ENCODE results near the gene BROX.

- TF ChIP-seq, protein P1, sequence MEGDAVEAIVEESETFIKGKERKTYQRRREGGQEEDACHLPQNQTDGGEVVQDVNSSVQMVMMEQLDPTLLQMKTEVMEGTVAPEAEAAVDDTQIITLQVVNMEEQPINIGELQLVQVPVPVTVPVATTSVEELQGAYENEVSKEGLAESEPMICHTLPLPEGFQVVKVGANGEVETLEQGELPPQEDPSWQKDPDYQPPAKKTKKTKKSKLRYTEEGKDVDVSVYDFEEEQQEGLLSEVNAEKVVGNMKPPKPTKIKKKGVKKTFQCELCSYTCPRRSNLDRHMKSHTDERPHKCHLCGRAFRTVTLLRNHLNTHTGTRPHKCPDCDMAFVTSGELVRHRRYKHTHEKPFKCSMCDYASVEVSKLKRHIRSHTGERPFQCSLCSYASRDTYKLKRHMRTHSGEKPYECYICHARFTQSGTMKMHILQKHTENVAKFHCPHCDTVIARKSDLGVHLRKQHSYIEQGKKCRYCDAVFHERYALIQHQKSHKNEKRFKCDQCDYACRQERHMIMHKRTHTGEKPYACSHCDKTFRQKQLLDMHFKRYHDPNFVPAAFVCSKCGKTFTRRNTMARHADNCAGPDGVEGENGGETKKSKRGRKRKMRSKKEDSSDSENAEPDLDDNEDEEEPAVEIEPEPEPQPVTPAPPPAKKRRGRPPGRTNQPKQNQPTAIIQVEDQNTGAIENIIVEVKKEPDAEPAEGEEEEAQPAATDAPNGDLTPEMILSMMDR (IDR thresholded peaks at IDR 0.05; ENCODE audit: low read depth, low read length, missing input control): no peak
- no peak for TF ChIP-seq ZBTB33 (IDR thresholded peaks at IDR 0.05)
- TF ChIP-seq, protein P2, sequence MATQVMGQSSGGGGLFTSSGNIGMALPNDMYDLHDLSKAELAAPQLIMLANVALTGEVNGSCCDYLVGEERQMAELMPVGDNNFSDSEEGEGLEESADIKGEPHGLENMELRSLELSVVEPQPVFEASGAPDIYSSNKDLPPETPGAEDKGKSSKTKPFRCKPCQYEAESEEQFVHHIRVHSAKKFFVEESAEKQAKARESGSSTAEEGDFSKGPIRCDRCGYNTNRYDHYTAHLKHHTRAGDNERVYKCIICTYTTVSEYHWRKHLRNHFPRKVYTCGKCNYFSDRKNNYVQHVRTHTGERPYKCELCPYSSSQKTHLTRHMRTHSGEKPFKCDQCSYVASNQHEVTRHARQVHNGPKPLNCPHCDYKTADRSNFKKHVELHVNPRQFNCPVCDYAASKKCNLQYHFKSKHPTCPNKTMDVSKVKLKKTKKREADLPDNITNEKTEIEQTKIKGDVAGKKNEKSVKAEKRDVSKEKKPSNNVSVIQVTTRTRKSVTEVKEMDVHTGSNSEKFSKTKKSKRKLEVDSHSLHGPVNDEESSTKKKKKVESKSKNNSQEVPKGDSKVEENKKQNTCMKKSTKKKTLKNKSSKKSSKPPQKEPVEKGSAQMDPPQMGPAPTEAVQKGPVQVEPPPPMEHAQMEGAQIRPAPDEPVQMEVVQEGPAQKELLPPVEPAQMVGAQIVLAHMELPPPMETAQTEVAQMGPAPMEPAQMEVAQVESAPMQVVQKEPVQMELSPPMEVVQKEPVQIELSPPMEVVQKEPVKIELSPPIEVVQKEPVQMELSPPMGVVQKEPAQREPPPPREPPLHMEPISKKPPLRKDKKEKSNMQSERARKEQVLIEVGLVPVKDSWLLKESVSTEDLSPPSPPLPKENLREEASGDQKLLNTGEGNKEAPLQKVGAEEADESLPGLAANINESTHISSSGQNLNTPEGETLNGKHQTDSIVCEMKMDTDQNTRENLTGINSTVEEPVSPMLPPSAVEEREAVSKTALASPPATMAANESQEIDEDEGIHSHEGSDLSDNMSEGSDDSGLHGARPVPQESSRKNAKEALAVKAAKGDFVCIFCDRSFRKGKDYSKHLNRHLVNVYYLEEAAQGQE (IDR thresholded peaks at IDR 0.05): no peak
- TF ChIP-seq MAX (IDR thresholded peaks at IDR 0.05): no peak
- TF ChIP-seq YY1 (IDR thresholded peaks at IDR 0.05): no peak
- TF ChIP-seq, protein P3, sequence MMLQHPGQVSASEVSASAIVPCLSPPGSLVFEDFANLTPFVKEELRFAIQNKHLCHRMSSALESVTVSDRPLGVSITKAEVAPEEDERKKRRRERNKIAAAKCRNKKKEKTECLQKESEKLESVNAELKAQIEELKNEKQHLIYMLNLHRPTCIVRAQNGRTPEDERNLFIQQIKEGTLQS (IDR thresholded peaks at IDR 0.05): no peak
- TF ChIP-seq GABPA (IDR thresholded peaks at IDR 0.05 in 1 of 2, conservative IDR thresholded peaks at IDR 0.05 in 1 of 2): no peak
- TF ChIP-seq EGR1 (IDR thresholded peaks at IDR 0.05; ENCODE audit: low read depth in 2 of 2): no peak
- TF ChIP-seq JUND (IDR thresholded peaks at IDR 0.05): no peak
- no peak for TF ChIP-seq SP1 (IDR thresholded peaks at IDR 0.05)
- no peak for TF ChIP-seq FOXA2 (IDR thresholded peaks at IDR 0.05)
- TF ChIP-seq RAD21 (IDR thresholded peaks at IDR 0.05): no peak
- no peak for TF ChIP-seq TAF1 (conservative IDR thresholded peaks at IDR 0.05)
Measured at GRCh38 chr1:222757646-222758268, 45.4 kb downstream of the BROX start.
